Panc1 (cell line): ENCODE results near the gene PRR23A. TPM values are rescaled to one million over a fixed set of nuclear protein-coding genes. Genes with fewer than 3 reads are reported as not detected.

Experiments used
- ATAC-seq: fragments of 200-7000 bp; cut with Tn5 transposase; 2 replicates; pipeline ENCODE4 v1.9.1; 2020; ENCODE audit warnings: mild to moderate bottlenecking, moderate library complexity
- BruUV-seq: library from RNA; stranded (reverse); fragments of 400-500 nt; replicated peaks from 2 replicates; lab custom pipeline; 2021; lab: Mats Ljungman, UMichigan
- CTCF ChIA-PET: fragments of 300-600 bp; sonication (Branson Sonifier 250); formaldehyde crosslinking; loops from one replicate; lab custom pipeline; 2022; ENCODE audit warnings: antibody characterized with exemption; lab: Charles Lee
- POLR2A ChIA-PET: fragments of 300-600 bp; sonication (Branson Sonifier 250); formaldehyde crosslinking; loops from one replicate; lab custom pipeline; 2022; ENCODE audit warnings: antibody characterized with exemption; lab: Charles Lee
- DNase-seq: peaks from one replicate; pipeline ENCODE4 v3.0.0-alpha.2; 2010; ENCODE audit warnings: low read depth, low spot score
- H3K27ac ChIP-seq: 2 replicates; pipeline ENCODE4 v1.5.1; 2011; ENCODE audit warnings: mild to moderate bottlenecking, low read length, inconsistent platforms
- H3K27me3 ChIP-seq: fragments of 200-500 bp; sonication (Bioruptor generic); 2 replicates; pipeline ENCODE4 v1.6.0; 2014; ENCODE audit warnings: low read length, inconsistent platforms; ENCODE audit not compliant: control insufficient read depth, insufficient read depth
- H3K36me3 ChIP-seq: fragments of 200-500 bp; sonication (Bioruptor generic); 2 replicates; pipeline ENCODE4 v1.5.1; 2014; ENCODE audit warnings: inconsistent platforms, mild to moderate bottlenecking, low read length, moderate library complexity; ENCODE audit not compliant: control insufficient read depth, insufficient read depth
- H3K4me1 ChIP-seq: 2 replicates; pipeline ENCODE4 v1.5.1; 2011; ENCODE audit warnings: inconsistent platforms, mild to moderate bottlenecking, low read length, moderate library complexity; ENCODE audit not compliant: control insufficient read depth, insufficient read depth
- H3K4me3 ChIP-seq, 2 experiments: 2 replicates each; pipeline ENCODE4 v1.5.1; 2011 to 2012; ENCODE audit warnings: low read depth in 2 of 2, low read length in 2 of 2, mild to moderate bottlenecking in 2 of 2, inconsistent platforms in 1 of 2, moderate library complexity in 1 of 2
- H3K9me3 ChIP-seq: fragments of 200-500 bp; sonication (Bioruptor generic); 2 replicates; pipeline ENCODE4 v1.5.1; 2014; ENCODE audit warnings: low read depth, mild to moderate bottlenecking, inconsistent platforms, low read length, moderate library complexity; ENCODE audit not compliant: control insufficient read depth, insufficient read depth
- CTCF ChIP-seq: fragments of 450-650 bp; IDR thresholded peaks from 2 replicates; pipeline ENCODE4 v1.5.1; 2017; ENCODE audit warnings: mild to moderate bottlenecking
- POLR2AphosphoS5 ChIP-seq: IDR thresholded peaks from 2 replicates; pipeline ENCODE4 v1.6.1; 2012; ENCODE audit warnings: mild to moderate bottlenecking, low read depth, low read length, moderate library complexity
- SIN3A ChIP-seq: IDR thresholded peaks from 2 replicates; pipeline ENCODE4 v1.6.1; 2012; ENCODE audit warnings: low read depth, mild to moderate bottlenecking, low read length, moderate library complexity, borderline replicate concordance; ENCODE audit not compliant: insufficient read depth
- TCF7L2 ChIP-seq: IDR thresholded peaks from 2 replicates; pipeline ENCODE4 v1.6.1; 2011; ENCODE audit warnings: mild to moderate bottlenecking, low read depth, low read length, inconsistent platforms
- in situ Hi-C: cut with HindIII; loops from 2 replicates; pipeline ENCODE4 v1.10.0; 2016; ENCODE audit warnings: low sequenced_read_pairs, low pct_unique_long_range_greater_than_20kb
- intact Hi-C: fragments of 100-400 bp; cut with micrococcal nuclease; formaldehyde crosslinking; loops from one replicate; pipeline ENCODE4 v1.10.0; 2022; ENCODE audit not compliant: unreplicated experiment
- total RNA-seq: library from RNA; stranded (reverse); gene quantifications from one replicate; pipeline ENCODE4 v1.2.1, GENCODE V29; 2021; ENCODE audit not compliant: unreplicated experiment
- TF ChIP-seq, protein P1 (sequence below), 2 experiments: IDR thresholded peaks; 2 replicates each; pipeline ENCODE4 v1.6.1; 2011 to 2012; ENCODE audit warnings: low read depth in 2 of 2, control low read depth in 1 of 2, low read length in 1 of 2, mild to moderate bottlenecking in 1 of 2, moderate library complexity in 1 of 2; ENCODE audit not compliant: insufficient read depth in 1 of 2

The PRR23A gene
- total RNA-seq, 1 experiment from 2014 or later: not detected

GRCh38 chr3:139005356-139005993 lies 593 bp downstream of the PRR23A start:
- DNase-seq (no peak), ATAC-seq (no peak)
- Histone ChIP-seq H3K4me1 (no peaks in the 10 kb centered on the region), H3K27me3 (no peaks in the 10 kb centered on the region), H3K9me3 (no peaks in the 10 kb centered on the region), H3K27ac (no peak overlapping the region), H3K4me3 (no peak overlapping the region), H3K36me3 (no peaks in the 10 kb centered on the region)
- no TSS peak for BruUV-seq
- intact Hi-C loops (no loop called here), in situ Hi-C loops (no loop called here)
- ChIA-PET POLR2A (no interaction called here), CTCF (no interaction called here)
- no peak for TF ChIP-seq POLR2AphosphoS5
- no peak for TF ChIP-seq SIN3A
- no peak for TF ChIP-seq TCF7L2
- TF ChIP-seq, protein P1, sequence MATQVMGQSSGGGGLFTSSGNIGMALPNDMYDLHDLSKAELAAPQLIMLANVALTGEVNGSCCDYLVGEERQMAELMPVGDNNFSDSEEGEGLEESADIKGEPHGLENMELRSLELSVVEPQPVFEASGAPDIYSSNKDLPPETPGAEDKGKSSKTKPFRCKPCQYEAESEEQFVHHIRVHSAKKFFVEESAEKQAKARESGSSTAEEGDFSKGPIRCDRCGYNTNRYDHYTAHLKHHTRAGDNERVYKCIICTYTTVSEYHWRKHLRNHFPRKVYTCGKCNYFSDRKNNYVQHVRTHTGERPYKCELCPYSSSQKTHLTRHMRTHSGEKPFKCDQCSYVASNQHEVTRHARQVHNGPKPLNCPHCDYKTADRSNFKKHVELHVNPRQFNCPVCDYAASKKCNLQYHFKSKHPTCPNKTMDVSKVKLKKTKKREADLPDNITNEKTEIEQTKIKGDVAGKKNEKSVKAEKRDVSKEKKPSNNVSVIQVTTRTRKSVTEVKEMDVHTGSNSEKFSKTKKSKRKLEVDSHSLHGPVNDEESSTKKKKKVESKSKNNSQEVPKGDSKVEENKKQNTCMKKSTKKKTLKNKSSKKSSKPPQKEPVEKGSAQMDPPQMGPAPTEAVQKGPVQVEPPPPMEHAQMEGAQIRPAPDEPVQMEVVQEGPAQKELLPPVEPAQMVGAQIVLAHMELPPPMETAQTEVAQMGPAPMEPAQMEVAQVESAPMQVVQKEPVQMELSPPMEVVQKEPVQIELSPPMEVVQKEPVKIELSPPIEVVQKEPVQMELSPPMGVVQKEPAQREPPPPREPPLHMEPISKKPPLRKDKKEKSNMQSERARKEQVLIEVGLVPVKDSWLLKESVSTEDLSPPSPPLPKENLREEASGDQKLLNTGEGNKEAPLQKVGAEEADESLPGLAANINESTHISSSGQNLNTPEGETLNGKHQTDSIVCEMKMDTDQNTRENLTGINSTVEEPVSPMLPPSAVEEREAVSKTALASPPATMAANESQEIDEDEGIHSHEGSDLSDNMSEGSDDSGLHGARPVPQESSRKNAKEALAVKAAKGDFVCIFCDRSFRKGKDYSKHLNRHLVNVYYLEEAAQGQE (IDR thresholded peaks at IDR 0.05; ENCODE audit: insufficient read depth in 1 of 2, low read depth in 2 of 2, low read length in 1 of 2): no peak
- TF ChIP-seq CTCF: no peak

DNA sequence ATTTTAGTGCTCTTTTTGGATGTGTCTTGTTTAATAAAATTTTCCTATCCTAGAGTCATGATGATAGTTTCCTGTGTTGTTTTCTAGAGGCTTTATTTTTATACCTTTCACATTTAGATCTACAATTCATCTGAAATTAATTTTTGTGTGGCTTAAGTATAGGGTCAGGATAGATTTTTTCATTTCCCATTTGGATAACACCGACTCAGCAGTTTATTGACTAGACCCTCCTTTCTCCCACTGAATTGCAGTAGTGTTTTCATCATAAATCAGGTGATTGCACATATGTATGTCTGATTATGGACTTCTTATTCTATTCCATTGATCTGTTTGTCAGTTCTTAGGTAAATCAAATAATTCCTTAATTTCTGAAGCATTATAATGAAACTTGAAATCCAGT lies 10.4 kb downstream of the PRR23A start:
- no peak for TF ChIP-seq TCF7L2
- TF ChIP-seq, protein P1 (IDR thresholded peaks at IDR 0.05; ENCODE audit: insufficient read depth in 1 of 2, low read depth in 2 of 2, low read length in 1 of 2): no peak
- no peak for TF ChIP-seq SIN3A
- TF ChIP-seq POLR2AphosphoS5: no peak
- no peak for TF ChIP-seq CTCF
- DNase-seq (no peak), ATAC-seq (no peak)
- ChIA-PET CTCF (no interaction called here), POLR2A (interaction anchor here (0.6 kb wide), 1 partner anchor 436 kb away, joined by 3 read pairs; no protein-coding TSS in a partner anchor)
- in situ Hi-C loops (no loop called here), intact Hi-C loops (no loop called here)
- peaks cover 7% of the 10 kb centered on the region; the same call in 1 of the 2 replicates for H3K9me3 ChIP-seq
- no peaks in the 10 kb centered on the region for H3K36me3 ChIP-seq
- no TSS peak for BruUV-seq
- H3K4me3 ChIP-seq: no peak overlapping the region
- H3K27me3 ChIP-seq: peaks cover 18% of the 10 kb centered on the region
- no peak overlapping the region for H3K27ac ChIP-seq
- H3K4me1 ChIP-seq: no peaks in the 10 kb centered on the region
